Loucy (cell line): ENCODE measurements around the gene SNAI1.

ENCODE experiments used
- EZH2phosphoT487 ChIP-seq: fragments of 200-600 bp; IDR thresholded peaks from 2 replicates; pipeline ENCODE4 v1.6.1; 2018; ENCODE audit warnings: antibody characterized with exemption, mild to moderate bottlenecking, moderate library complexity, borderline replicate concordance
- TF ChIP-seq, protein P1 (sequence below): fragments of 200-600 bp; sonication (generic); conservative IDR thresholded peaks from 2 replicates; pipeline ENCODE4 v1.5.1; 2014; ENCODE audit warnings: mild to moderate bottlenecking, antibody characterized with exemption, low read length

DNA sequence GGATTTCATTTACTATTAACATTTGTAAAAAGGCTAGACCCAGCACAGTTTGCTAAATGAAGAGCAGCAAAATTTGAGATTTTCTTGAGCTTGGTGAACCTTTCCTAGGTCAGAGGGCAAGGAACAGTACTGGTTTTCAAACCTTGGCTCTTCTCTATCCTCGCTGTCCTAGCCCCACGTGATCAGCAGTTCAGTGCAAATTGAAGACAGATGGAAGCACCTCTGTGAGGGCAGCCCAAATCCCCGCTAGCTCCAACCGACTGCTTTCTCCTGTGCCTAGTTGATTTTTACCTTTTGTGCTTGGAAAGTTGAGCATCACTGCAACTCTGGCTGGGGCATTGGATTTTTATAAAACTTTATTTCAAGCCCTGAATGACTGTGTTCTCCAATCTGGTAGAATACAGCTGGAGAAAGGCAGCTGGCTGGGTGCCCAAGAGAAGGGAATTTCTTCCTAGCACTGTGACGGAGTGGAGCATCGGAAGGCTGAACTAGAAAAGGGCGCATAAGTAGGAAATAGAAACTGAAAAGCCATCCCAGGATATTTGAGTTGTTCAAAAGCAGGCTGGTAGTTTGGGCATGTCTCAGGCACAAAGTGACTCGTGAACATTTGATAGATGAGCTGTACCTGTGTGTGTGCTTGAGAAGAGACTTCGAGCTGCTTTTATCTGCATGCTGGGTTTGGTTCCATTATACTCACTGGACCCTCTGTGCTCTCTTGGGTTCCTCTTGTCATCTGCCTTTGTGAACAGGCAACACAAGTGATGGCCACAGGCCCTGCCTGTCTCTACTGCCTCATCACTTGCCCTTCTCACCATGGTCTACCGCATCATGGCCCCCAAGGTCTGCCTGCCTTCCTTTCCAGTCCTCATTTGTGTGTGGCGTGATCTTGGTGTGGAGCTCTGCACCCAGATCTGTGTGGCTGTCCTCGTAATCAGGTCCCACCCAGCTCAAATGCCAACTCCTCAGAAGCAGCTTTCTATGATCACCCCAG is 44.3 kb upstream of the SNAI1 start:
- TF ChIP-seq, protein P1, sequence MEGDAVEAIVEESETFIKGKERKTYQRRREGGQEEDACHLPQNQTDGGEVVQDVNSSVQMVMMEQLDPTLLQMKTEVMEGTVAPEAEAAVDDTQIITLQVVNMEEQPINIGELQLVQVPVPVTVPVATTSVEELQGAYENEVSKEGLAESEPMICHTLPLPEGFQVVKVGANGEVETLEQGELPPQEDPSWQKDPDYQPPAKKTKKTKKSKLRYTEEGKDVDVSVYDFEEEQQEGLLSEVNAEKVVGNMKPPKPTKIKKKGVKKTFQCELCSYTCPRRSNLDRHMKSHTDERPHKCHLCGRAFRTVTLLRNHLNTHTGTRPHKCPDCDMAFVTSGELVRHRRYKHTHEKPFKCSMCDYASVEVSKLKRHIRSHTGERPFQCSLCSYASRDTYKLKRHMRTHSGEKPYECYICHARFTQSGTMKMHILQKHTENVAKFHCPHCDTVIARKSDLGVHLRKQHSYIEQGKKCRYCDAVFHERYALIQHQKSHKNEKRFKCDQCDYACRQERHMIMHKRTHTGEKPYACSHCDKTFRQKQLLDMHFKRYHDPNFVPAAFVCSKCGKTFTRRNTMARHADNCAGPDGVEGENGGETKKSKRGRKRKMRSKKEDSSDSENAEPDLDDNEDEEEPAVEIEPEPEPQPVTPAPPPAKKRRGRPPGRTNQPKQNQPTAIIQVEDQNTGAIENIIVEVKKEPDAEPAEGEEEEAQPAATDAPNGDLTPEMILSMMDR, result no peak
- no peak for TF ChIP-seq EZH2phosphoT487
